H9 (cell line): ENCODE results near the gene RRP36. TPM values are rescaled to one million over a fixed set of nuclear protein-coding genes. Genes with fewer than 3 reads are reported as not detected.

Experiments
- DNase-seq: peaks from one replicate; pipeline ENCODE4 v3.0.0-alpha.2; 2017
- H2AFZ ChIP-seq: one replicate; pipeline ENCODE4 v1.6.1; 2013; ENCODE audit warnings: mild to moderate bottlenecking, low read length, control low read depth, moderate library complexity
- H2AK5ac ChIP-seq: 2 replicates; pipeline ENCODE4 v1.6.1; 2013; ENCODE audit warnings: low read length, control low read depth, mixed read lengths; ENCODE audit not compliant: insufficient read length
- H2BK120ac ChIP-seq: one replicate; pipeline ENCODE4 v1.6.1; 2013; ENCODE audit warnings: low read depth, mild to moderate bottlenecking, low read length, control low read depth, inconsistent platforms; ENCODE audit not compliant: poor library complexity, severe bottlenecking
- H2BK12ac ChIP-seq: 2 replicates; pipeline ENCODE4 v1.6.1; 2013; ENCODE audit warnings: low read length, control low read depth, mixed read lengths, low read depth; ENCODE audit not compliant: insufficient read length
- H2BK15ac ChIP-seq: 2 replicates; pipeline ENCODE4 v1.6.1; 2013; ENCODE audit warnings: low read depth, low read length, control low read depth
- H2BK20ac ChIP-seq: one replicate; pipeline ENCODE4 v1.6.1; 2013; ENCODE audit warnings: low read depth, mild to moderate bottlenecking, low read length, control low read depth, inconsistent platforms; ENCODE audit not compliant: poor library complexity, severe bottlenecking
- H2BK5ac ChIP-seq: 2 replicates; pipeline ENCODE4 v1.6.1; 2013; ENCODE audit warnings: low read length, control low read depth, mixed read lengths; ENCODE audit not compliant: insufficient read length
- H3K14ac ChIP-seq: 2 replicates; pipeline ENCODE4 v1.6.1; 2013; ENCODE audit warnings: low read length, control low read depth; ENCODE audit not compliant: insufficient read depth
- H3K18ac ChIP-seq: 2 replicates; pipeline ENCODE4 v1.6.1; 2013; ENCODE audit warnings: low read depth, mild to moderate bottlenecking, mixed read lengths, low read length, control low read depth; ENCODE audit not compliant: insufficient read length
- H3K23ac ChIP-seq: 2 replicates; pipeline ENCODE4 v1.6.1; 2013; ENCODE audit warnings: low read length, control low read depth, mixed read lengths, low read depth; ENCODE audit not compliant: insufficient read length
- H3K23me2 ChIP-seq: 2 replicates; pipeline ENCODE4 v1.6.1; 2013; ENCODE audit warnings: low read depth, mild to moderate bottlenecking, mixed read lengths, low read length, control low read depth; ENCODE audit not compliant: insufficient read length, poor library complexity, severe bottlenecking
- H3K27ac ChIP-seq: 2 replicates; pipeline ENCODE4 v1.5.1; 2013; ENCODE audit warnings: low read length, control low read depth, mixed read lengths, low read depth; ENCODE audit not compliant: insufficient read length
- H3K27me3 ChIP-seq: 2 replicates; pipeline ENCODE4 v1.6.1; 2013; ENCODE audit warnings: low read length, control low read depth, inconsistent platforms; ENCODE audit not compliant: insufficient read depth
- H3K4ac ChIP-seq: 2 replicates; pipeline ENCODE4 v1.6.1; 2013; ENCODE audit warnings: low read depth, mild to moderate bottlenecking, control low read depth, inconsistent platforms, low read length, moderate library complexity
- H3K4me1 ChIP-seq: 2 replicates; pipeline ENCODE4 v1.6.1; 2013; ENCODE audit warnings: low read length, control low read depth, inconsistent platforms; ENCODE audit not compliant: insufficient read depth
- H3K4me2 ChIP-seq: 2 replicates; pipeline ENCODE4 v1.6.1; 2013; ENCODE audit warnings: low read length, control low read depth, mixed read lengths; ENCODE audit not compliant: insufficient read length, insufficient read depth
- H3K56ac ChIP-seq: 2 replicates; pipeline ENCODE4 v1.6.1; 2013; ENCODE audit warnings: low read depth, mild to moderate bottlenecking, mixed read lengths, low read length, control low read depth; ENCODE audit not compliant: insufficient read length
- H3K79me1 ChIP-seq: 2 replicates; pipeline ENCODE4 v1.6.1; 2013; ENCODE audit warnings: low read depth, mild to moderate bottlenecking, moderate library complexity, low read length, control low read depth, inconsistent platforms; ENCODE audit not compliant: insufficient read depth, poor library complexity, severe bottlenecking
- H3K79me2 ChIP-seq: 2 replicates; pipeline ENCODE4 v1.6.1; 2013; ENCODE audit warnings: low read length, control low read depth, inconsistent platforms; ENCODE audit not compliant: insufficient read depth
- H3K9ac ChIP-seq: 2 replicates; pipeline ENCODE4 v1.6.1; 2013; ENCODE audit warnings: low read length, control low read depth, mixed read lengths; ENCODE audit not compliant: insufficient read length; ENCODE audit errors: extremely low read depth
- H3K9me3 ChIP-seq: one replicate; pipeline ENCODE4 v1.6.1; 2013; ENCODE audit warnings: low read depth, low read length, inconsistent platforms; ENCODE audit not compliant: control insufficient read depth
- H3T11ph ChIP-seq: one replicate; pipeline ENCODE4 v1.6.1; 2013; ENCODE audit warnings: mild to moderate bottlenecking, low read length, control low read depth, inconsistent platforms
- H4K20me1 ChIP-seq: one replicate; pipeline ENCODE4 v1.6.1; 2013; ENCODE audit not compliant: control insufficient read depth, insufficient read length, insufficient read depth
- H4K5ac ChIP-seq: 2 replicates; pipeline ENCODE4 v1.6.1; 2013; ENCODE audit warnings: low read depth, mild to moderate bottlenecking, mixed read lengths, low read length, control low read depth; ENCODE audit not compliant: insufficient read length
- H4K8ac ChIP-seq: replicated peaks from 2 replicates; pipeline ENCODE4 v1.6.1; 2013; ENCODE audit warnings: low read length, control low read depth, mixed read lengths, low read depth; ENCODE audit not compliant: insufficient read length
- H4K91ac ChIP-seq: 2 replicates; pipeline ENCODE4 v1.6.1; 2013; ENCODE audit warnings: low read depth, mild to moderate bottlenecking, moderate library complexity, mixed read lengths, low read length, control low read depth; ENCODE audit not compliant: insufficient read length
- H3K27ac Mint-ChIP-seq, 3 experiments: 2 replicates in 2 of 3; 3 replicates in 1 of 3; pipeline ENCODE4 v1.8.0; 2020 to 2021; ENCODE audit warnings: mixed read lengths in 3 of 3, mild to moderate bottlenecking in 1 of 3, moderate library complexity in 1 of 3
- H3K27me3 Mint-ChIP-seq: 2 replicates; pipeline ENCODE4 v1.8.0; 2021; ENCODE audit warnings: low read depth, mild to moderate bottlenecking, moderate library complexity, mixed read lengths
- H3K36me3 Mint-ChIP-seq, 3 experiments: 2 replicates in 2 of 3; 3 replicates in 1 of 3; pipeline ENCODE4 v1.8.0; 2020 to 2021; ENCODE audit warnings: low read depth in 3 of 3, mixed read lengths in 3 of 3; ENCODE audit not compliant: insufficient read depth in 1 of 3
- H3K4me1 Mint-ChIP-seq, 2 experiments: 2 replicates each; pipeline ENCODE4 v1.8.0; 2020; ENCODE audit warnings: mixed read lengths in 2 of 2
- H3K4me3 Mint-ChIP-seq, 2 experiments: 2 replicates in 1 of 2; 3 replicates in 1 of 2; pipeline ENCODE4 v1.8.0; 2020 to 2021; ENCODE audit warnings: mild to moderate bottlenecking in 2 of 2, mixed read lengths in 2 of 2, moderate library complexity in 1 of 2
- H3K9me3 Mint-ChIP-seq, 2 experiments: 2 replicates in 1 of 2; 3 replicates in 1 of 2; pipeline ENCODE4 v1.8.0; 2020; ENCODE audit warnings: mild to moderate bottlenecking in 2 of 2, mixed read lengths in 2 of 2, moderate library complexity in 1 of 2
- CTCF ChIP-seq: fragments of 200-600 bp; sonication (generic); conservative IDR thresholded peaks from 3 replicates; pipeline ENCODE4 v1.8.0; 2021; ENCODE audit warnings: antibody characterized with exemption, mild to moderate bottlenecking
- WGBS: extraction: QIAGEN DNeasy Blood & Tissue Kit; methylation state at CpG from one replicate; pipeline ENCODE4 v1.1.7; 2013; ENCODE audit warnings: missing lambda C conversion rate, low lambda C conversion rate, mixed read lengths; ENCODE audit not compliant: insufficient read length; ENCODE audit errors: extremely low coverage; 5-methylcytosine and 5-hydroxymethylcytosine counted together
- total RNA-seq: library from RNA; stranded (reverse); gene quantifications from 2 replicates; pipeline ENCODE4 v1.2.1, GENCODE V29; 2021

Gene RRP36
- total RNA-seq, 1 experiment from 2014 or later: 117 TPM

- no peak overlapping the region for H2BK120ac ChIP-seq
- H2BK20ac ChIP-seq: no peak overlapping the region
- peaks cover 7% of the 10 kb centered on the region for H3K79me1 ChIP-seq
- H3K23me2 ChIP-seq: peaks cover 7% of the 10 kb centered on the region
- no peaks in the 10 kb centered on the region for H4K20me1 ChIP-seq
- WGBS: no CpG with 5 or more reads among the region's 2 CpGs
- 0 out of 2 replicates have a peak, but pooled peaks cover 2% of the 10 kb centered on the region for H3K79me2 ChIP-seq
- H4K8ac ChIP-seq: no peak overlapping the region
- no peak overlapping the region for H3K18ac ChIP-seq
- H3K9me3 ChIP-seq: no peaks in the 10 kb centered on the region
- H3K27ac ChIP-seq: no peak overlapping the region
- no peak for DNase-seq
- no peak overlapping the region for H2BK12ac ChIP-seq
- H3K23ac ChIP-seq: no peak overlapping the region
- H3T11ph ChIP-seq: no peak overlapping the region
- no peak overlapping the region for H2BK5ac ChIP-seq
- no peaks in the 10 kb centered on the region for H3K4me1 ChIP-seq
- H3K14ac ChIP-seq: no peak overlapping the region
- no peak overlapping the region for H3K4ac ChIP-seq
- no peak overlapping the region for H2AFZ ChIP-seq
- H3K9ac ChIP-seq: no peak overlapping the region
- no peaks in the 10 kb centered on the region for H3K27me3 ChIP-seq
- no peak overlapping the region for H2BK15ac ChIP-seq
- no peak overlapping the region for H3K56ac ChIP-seq
- H4K5ac ChIP-seq: no peak overlapping the region
- no peak overlapping the region for H4K91ac ChIP-seq
- Mint-ChIP-seq H3K27me3 (no peaks in the 10 kb centered on the region), H3K4me1 (peaks cover 4 to 12% of the 10 kb centered on the region in 2 experiments; a peak in 3 of 4 replicates), H3K4me3 (no peak overlapping the region), H3K27ac (peak overlapping the region in 2 of 3 experiments; percentile 4 to 42; a peak in 2 of 7 replicates), H3K36me3 (peaks cover 40 to 66% (median 54%) of the 10 kb centered on the region in 3 experiments; a peak in 6 of 7 replicates), H3K9me3 (no peaks in the 10 kb centered on the region)
- TF ChIP-seq CTCF: no peak
- no peak overlapping the region for H3K4me2 ChIP-seq
- no peak overlapping the region for H2AK5ac ChIP-seq
These were observed 3.0 kb downstream of the RRP36 start for GRCh38 chr6:43024436-43024835.
